Epithelial cell of alveolus of lung (primary cell): Measurements from ENCODE around the gene PLP2. TPM values are rescaled to one million over a fixed set of nuclear protein-coding genes. Genes with fewer than 3 reads are reported as not detected.

Experiments
- total RNA-seq: library from RNA; depleted of rRNA; stranded (reverse); fragments of >200 nt; gene quantifications from 2 replicates; pipeline ENCODE4 v1.2.1, GENCODE V29; 2015

PLP2 gene, protein sequence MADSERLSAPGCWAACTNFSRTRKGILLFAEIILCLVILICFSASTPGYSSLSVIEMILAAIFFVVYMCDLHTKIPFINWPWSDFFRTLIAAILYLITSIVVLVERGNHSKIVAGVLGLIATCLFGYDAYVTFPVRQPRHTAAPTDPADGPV
- total RNA-seq = 59.4 and 80.9 TPM in 2 replicates

GRCh38 chrX:49171752-49172279 is at the start of gene PLP2:
Gene PLP2, plus strand, starts transcription at chrX:49171898. Its CDS starts 103 bp downstream, at chrX:49172001.

GRCh38 chrX:49162620-49163019 is 9.1 kb upstream of the PLP2 start, which contains the start of gene MAGIX:
Gene MAGIX, plus strand, starts transcription at chrX:49162758. Its CDS starts 132 bp downstream, at chrX:49162890.

DNA sequence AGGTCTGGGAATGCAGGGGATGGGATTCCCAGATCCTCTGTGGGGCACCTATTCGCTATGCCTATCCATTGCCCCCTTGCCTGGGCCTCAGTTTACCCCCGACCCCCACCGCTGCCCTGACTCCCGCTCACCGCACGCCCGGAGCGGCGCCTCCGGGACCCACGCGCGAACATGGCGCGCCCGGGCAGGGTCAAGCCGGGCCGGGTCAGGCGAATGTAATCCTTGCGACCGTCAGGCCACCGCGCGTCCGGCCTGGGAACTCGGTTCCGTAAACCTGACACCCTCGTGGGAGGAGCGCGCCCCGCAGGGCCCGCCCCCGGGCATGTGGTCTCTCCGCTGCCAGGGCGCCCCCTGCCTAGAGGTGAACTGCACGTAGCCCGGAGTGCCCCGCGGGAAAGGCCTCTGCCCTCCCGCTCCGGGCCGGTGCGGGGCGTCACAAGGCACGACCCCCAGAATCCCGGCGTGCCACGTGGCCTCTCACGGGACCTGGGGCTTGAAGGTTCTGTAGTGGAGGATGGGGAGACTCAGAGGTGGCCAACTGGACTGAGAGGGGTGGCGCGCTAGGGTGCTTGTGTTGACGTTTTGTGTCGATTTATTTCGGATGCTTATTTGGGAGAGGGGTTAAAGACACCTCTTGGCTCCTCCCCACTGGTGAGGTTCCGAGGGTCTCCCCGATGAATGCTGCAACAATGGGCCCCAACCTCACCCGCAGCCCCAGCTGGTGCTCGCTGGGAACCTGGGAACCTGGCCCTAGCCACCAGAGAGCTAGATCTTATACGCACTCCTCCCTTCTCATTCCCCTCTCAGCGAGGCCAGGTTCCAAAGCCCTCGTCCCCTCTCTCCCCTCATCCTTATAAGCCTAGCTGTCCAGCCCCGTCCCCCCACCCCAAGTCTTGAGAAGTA is 14.7 kb downstream of the PLP2 start, which contains the start of gene PRICKLE3:
PRICKLE3 (minus strand) TSS at position 249 of the 903 bp plus-strand sequence; CDS start at position 173, 76 bp downstream.

GRCh38 chrX:49199906-49200771 is 28.4 kb downstream of the PLP2 start, which contains the start of gene SYP:
Gene SYP, minus strand, starts transcription at chrX:49200193. Its CDS starts 7 bp downstream, at chrX:49200186.

Other genes with a start within 250 kb of the PLP2 start
- 28.5 and 42.8 TPM in 2 replicates for gene OTUD5, start 214.3 kb upstream of the PLP2 start, total RNA-seq
- 1.8 and 2.4 TPM in 2 replicates for gene KCND1, start 200.1 kb upstream of the PLP2 start, total RNA-seq
- 14.3 and 14.9 TPM in 2 replicates for gene GRIPAP1, start 169.6 kb upstream of the PLP2 start, total RNA-seq
- 57.7 and 85.8 TPM in 2 replicates for gene TFE3, start 128.5 kb upstream of the PLP2 start, total RNA-seq
- gene CCDC120, start 112.9 kb upstream of the PLP2 start, total RNA-seq = 1.4 and 4.0 TPM in 2 replicates
- gene PRAF2, start 97.9 kb upstream of the PLP2 start, total RNA-seq = 27.6 and 31.5 TPM in 2 replicates
- 58.1 and 64.8 TPM in 2 replicates for gene WDR45, start 92.0 kb upstream of the PLP2 start, total RNA-seq
- gene GPKOW, start 48.2 kb upstream of the PLP2 start, total RNA-seq = 23.1 and 25.0 TPM in 2 replicates
- gene MAGIX, start 9.1 kb upstream of the PLP2 start, total RNA-seq = 0.40 and 3.4 TPM in 2 replicates
- gene PRICKLE3, start 14.5 kb downstream of the PLP2 start, total RNA-seq = 9.4 and 20.1 TPM in 2 replicates
- gene SYP, start 28.3 kb downstream of the PLP2 start, total RNA-seq = 0.13 TPM in 1 of 2 replicates, not detected in the other
- gene CACNA1F, start 61.4 kb downstream of the PLP2 start, total RNA-seq = not detected in 2 replicates
- gene CCDC22, start 63.6 kb downstream of the PLP2 start, total RNA-seq = 13.0 and 17.3 TPM in 2 replicates
- gene FOXP3, start 92.8 kb downstream of the PLP2 start, total RNA-seq = 0.39 TPM in 1 of 2 replicates, not detected in the other
- gene PPP1R3F, start 97.9 kb downstream of the PLP2 start, total RNA-seq = 1.9 and 2.5 TPM in 2 replicates
- not detected in 2 replicates for gene GAGE10, start 131.7 kb downstream of the PLP2 start, total RNA-seq
- gene GAGE12J, start 150.1 kb downstream of the PLP2 start, total RNA-seq = not detected in 2 replicates
- not detected in 2 replicates for gene GAGE13, start 159.7 kb downstream of the PLP2 start, total RNA-seq